Forelimb muscle (tissue), 1 donor: ENCODE measurements around the gene VRK3. TPM values are rescaled to one million over a fixed set of nuclear protein-coding genes. Genes with fewer than 3 reads are reported as not detected.

ENCODE experiments used
- DNase-seq: peaks from one replicate; pipeline ENCODE4 v3.0.0-alpha.2; 2013; ENCODE audit warnings: low read depth
- polyA plus RNA-seq: library from polyadenylated mRNA; unstranded; fragments of 120-200 nt; gene quantifications from one replicate; pipeline ENCODE4 v1.2.1, GENCODE V29; 2013; ENCODE audit not compliant: insufficient read length

The VRK3 gene
- polyA plus RNA-seq, 1 donor = 18.1 TPM

DNA sequence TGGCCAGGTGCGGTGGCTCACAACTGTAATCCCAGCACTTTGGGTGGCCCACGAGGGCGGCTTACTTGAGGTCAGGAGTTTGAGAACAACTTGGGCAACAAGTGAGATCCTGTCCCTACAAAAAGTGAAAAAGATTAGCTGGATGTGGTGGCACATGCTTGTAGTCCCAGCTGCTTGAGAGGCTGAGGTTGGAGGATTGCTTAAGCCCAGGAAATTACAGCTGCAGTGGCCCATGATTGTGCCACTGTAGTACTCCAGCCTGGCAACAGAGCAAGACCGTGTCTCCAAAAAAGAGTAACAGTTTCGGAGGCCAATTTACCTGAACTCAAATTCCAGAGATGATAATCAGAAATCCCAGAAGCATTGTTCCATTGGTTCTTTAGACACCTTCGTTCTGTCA is 5.1 kb upstream of the VRK3 start:
- DNase-seq = no peak

DNA sequence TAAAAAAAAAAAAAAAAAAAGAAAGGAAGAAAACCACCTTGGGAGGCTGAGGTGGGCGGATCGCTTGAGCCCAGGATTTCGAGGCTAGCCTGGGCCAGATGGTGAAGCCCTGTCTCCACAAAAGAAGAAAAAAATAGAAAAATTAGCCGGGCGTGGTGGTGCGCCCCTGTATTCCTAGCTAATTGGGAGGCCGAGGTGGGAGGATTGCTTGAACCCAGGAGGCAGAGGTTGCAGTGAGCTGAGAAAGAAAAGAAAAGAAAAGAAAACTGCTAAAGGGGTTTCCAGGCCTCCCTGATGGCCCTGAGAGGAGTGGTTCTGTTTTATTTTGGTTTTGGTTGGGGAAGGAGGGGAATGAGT is 1.4 kb upstream of the VRK3 start:
- DNase-seq = no peak

DNA sequence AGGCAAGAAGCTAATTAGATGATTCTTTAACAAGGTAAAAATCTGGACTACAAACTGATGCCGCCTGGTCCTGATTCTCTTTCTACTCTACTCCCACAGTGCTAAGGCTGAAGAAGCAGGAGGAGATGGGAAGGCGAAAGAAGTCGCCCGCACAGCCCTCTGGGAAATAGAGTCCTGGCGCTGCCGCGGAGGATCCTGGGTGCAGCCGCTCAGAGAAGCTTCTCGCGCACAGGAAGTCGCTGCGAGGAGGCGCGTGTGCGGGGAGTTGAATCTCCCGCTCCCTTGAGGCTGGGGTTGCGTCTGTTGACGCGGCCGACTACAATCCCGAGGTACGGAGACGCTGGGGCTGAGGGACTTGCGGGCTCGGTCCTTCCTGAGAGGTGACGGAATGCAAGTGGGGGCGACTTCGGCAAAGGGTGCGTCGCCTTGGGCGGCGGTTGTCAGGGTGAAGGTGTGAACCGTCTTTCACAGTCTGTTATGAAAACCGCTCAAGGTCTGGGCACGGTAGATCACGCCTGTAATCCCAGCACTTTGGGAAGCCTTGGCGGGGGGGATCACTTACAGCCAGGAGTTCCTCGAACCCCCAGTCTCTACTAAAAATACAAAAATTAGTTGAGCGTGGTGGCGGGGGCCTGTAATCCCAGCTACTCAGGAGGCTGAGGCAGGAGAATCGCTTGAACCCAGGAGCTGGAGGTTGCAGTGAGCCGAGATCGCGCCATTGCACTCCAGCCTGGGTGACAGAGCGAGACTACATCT is 800 bp upstream of the VRK3 start, which contains the start of gene ZNF473:
TSS of gene ZNF473 (plus strand) at position 212 of the 756 bp plus-strand sequence. CDS start 5,078 bp downstream, outside the sequence.
- DNase-seq = peak; percentile 91

DNA sequence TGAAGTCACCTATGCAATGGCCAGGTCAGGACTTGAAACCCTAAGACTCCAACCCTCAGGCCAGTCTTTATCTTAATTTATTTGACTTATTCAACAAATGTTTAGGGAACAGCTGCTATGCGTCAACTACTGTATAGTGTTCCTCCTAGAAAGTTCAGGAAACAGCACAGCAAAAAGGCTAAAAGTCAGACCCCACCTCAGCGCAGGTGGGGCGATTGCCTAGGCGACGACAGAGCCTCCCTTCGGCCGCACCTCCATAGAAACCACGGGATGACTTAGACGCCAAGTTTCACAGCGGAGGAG is 502 bp downstream of the VRK3 start:
- DNase-seq = peak; percentile 24

DNA sequence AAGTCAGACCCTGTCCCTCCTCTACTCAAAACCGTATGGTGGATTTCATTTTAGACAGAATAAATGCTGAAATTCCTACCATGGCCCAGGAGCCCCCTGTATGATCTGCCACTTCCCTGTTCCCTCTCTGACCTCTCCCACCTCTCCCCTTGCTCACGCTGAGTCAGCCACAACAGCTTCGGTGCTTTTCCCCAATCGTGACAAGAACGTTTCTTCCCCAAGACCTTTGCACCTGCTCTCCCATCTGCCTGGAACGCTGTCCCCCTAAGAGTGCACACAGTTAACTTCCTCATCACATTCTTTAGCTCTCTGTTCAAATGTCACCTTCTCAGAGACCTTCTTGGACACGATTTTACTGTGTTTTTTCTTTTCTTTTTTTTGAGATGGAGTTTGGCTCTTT is 2.3 kb downstream of the VRK3 start:
- DNase-seq = no peak

DNA sequence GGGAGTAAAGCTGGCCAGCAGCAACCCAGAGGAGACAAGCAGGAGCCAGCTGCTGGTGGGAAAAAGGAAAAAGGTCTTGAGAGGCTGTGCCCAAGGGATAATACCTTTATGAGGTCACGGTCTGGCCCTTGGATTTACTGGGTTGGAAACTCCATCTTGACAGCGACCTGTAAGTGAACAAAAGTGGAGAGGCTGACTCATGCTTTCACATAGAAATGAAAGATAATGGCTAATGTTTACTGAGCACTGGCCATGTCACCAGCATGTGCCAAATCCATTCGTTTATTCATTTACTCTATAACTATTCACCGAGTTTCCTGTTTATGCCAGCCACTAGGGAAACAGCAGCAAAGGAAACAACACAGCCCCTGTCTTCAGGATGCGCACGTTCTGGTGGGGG is 4.7 kb downstream of the VRK3 start:
- DNase-seq = no peak

DNA sequence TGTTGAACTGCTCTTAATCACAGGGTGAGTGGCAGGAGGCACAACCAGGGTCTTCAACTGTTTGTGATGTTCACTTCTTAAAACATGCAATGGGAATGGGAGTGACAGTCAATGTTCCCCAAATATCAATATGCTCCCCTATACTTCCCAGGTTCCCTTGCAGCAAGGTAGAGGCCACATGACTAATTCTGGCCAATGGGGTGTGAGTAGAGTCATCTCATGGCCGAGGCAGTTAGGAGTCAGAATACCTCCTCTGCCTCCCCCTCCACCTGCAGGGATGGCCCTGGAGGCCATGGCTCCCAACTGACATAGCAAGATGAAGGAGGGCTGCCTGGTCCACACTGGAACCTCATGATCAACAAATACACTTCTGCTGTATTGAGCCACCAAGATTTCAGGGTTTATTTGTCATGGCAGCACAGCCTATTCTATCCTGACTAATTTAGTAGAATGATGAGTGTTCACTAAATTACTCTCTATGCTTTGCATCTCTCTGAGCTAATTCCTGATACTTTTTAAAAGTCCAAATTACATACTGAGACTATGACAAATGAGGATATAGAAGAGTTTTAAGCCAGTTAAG is 8.9 kb downstream of the VRK3 start:
- no peak for DNase-seq

DNA sequence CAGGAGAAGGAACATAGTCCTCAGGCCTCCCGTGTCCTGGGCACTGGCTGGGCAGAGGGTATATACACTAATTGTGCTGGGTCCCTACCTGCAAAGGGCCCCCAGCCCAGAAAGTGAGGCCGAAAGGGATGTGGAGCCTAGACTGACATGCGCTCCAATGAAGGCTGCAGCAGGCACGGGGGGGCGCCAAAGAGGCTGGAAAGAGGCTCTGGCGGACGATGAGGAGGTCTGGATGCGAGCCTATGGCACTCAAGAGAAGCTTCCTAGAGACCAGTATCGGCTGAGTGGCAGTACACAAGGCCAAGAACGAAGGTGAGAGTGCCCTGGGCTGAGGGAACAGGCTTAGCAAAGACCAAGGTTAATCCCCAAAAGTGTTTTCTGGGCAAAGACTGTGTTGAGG is 16.6 kb downstream of the VRK3 start:
- no peak for DNase-seq

DNA sequence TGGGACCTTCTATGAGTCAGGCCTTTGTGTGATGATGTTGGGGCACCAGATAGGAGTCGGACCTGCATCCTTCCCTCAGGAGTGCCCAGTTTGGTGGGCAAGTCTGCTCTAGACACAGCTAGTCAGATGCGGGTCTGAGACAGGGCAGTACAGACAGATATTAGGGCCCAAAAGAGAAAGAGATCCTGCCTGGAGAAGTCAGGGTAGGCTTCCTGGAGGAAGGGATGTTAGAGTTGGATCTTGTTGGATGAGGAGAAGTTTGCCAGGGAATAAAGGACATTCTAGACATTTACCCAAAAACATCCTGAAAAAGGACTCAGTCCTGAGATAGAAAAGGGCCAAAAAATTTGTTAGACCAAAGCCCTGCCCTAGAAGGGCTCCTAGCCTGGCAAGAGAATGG is 17.2 kb downstream of the VRK3 start:
- DNase-seq = no peak

DNA sequence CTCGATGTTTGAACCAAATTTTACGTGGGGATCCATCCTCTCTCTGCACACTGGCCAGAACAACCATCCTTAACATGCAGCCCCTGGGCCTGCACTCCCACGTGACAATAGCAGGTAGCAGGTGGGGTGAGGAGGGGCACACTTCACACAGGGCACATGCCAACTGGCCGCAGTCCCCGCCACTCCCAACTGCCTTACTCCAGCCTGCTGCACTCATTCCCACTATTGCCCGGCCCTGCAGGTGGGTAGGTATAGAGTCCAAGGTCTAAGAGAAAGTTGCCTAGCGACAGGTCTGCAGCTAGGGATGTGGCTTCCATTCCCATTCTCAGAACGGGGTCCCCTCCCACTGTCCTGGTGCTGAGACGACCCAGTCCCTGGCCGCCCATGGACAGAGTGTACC is 18.0 kb downstream of the VRK3 start:
- no peak for DNase-seq

DNA sequence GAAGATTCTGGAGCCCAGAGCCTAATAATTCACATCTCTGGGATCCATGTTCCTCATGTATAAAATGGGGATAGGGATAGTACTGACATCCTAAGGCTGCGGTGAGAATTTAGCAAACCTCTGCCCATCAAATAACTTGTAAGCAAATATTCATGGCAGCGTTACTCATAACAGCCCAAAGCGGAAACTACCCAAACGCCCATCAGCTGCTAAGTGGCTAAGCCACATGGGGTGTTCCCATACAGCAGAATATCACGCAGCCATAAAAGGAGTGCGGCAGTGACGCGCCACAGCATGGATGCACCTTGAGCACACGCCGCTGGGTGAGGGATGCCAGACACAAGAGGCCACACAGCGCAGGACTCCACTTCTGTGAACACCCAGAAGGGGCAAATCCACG is 19.7 kb downstream of the VRK3 start:
- DNase-seq = no peak

DNA sequence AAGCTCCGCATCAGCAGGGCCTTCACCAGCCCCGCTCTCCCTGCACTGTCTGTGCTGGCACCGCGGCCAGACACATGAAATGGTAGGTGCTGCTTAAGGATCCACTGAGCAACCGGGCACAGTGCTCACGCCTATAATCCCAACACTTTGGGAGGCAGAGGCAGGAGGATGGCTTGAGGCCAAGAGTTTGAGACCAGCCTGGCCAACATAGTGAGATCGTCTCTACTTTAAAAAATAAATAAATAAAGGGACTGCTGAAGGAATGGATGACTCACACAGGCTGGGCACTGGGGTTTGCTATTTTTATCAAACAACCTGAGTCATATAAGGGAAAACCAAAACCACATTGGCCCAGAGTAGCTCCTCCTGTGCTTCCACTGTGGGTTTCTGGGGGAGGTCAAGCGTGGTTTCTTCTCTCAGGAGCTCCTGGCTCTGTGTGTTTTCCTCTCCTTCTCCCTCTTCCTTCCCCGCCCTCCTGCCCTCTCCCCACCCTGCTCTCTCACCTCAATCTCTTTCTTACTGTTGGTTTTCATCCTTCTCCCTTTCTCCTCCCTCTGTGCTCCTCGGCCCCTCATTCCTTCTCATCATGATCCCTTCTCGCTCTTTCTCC is 21.3 kb downstream of the VRK3 start:
- no peak for DNase-seq

DNA sequence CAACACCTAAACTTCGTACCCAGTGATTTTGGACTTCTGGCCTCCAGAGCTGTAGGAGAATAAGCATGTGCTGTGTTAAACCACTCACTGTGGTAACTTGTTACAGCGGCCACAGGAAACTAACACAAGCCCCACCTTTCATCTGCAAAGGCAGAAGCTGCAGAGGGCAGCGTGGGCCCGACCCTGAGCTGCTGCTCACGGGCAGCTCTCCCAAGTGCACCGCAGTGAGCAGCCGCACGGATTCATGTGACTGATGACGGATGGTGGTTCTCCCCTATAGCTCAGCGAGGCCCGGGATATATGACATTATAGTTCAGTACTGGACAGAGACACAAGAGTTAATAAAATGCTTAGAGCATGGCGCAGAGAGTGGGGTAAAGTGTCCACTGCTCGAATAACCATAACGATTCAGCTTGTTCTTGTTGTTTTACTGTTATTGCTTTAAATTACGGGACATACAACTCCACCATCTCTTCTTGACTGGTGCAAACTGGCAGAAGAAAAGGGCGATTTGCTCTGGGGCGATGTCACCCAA is 21.9 kb downstream of the VRK3 start:
- DNase-seq = no peak

DNA sequence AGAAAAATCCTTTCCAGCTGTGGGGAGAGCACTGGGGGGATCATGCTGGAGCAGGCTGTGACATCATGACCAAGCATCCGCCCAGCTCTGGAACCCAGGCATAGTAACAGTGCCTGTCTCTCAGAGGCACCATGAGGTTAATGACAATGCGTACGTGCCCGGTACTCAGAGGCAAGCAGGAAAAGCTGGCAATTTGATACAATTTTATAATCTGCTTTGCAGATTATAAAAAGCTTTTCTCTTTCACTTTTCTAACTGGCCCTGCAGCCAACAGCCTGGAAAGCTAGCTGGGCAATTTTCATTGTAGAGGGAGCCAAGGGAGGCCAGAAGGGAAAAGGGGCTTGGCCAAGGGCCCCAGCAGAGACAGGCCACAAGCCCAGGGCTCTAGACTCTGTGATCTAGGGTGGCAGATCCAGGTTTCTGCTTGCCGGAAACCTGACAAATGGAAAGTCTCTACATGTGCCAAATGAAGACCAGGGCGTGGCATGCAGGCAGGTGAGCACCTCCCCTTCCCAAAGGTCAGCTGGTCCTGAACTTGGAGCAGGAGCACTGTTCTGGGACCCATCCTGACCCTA is 22.7 kb downstream of the VRK3 start:
- no peak for DNase-seq

DNA sequence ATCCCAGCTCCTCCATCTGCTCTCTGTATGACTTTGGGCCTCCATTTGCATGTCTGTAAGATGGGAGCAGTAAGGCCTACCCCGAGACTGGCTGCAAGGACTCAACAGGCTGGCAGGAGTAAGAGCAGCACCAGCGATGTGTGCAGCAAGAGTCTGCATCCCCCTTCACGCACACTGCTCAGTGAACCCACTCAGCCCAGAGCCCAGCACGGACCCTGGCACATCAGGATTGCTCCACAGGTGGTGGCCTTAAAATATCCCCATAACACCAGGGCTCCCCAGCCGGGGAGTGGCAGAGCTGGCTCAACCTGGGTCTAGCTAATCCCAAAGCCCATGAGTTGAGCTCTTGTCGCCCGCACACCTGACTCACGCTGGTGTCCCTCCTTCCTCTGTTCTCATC is 23.4 kb downstream of the VRK3 start:
- no peak for DNase-seq

DNA sequence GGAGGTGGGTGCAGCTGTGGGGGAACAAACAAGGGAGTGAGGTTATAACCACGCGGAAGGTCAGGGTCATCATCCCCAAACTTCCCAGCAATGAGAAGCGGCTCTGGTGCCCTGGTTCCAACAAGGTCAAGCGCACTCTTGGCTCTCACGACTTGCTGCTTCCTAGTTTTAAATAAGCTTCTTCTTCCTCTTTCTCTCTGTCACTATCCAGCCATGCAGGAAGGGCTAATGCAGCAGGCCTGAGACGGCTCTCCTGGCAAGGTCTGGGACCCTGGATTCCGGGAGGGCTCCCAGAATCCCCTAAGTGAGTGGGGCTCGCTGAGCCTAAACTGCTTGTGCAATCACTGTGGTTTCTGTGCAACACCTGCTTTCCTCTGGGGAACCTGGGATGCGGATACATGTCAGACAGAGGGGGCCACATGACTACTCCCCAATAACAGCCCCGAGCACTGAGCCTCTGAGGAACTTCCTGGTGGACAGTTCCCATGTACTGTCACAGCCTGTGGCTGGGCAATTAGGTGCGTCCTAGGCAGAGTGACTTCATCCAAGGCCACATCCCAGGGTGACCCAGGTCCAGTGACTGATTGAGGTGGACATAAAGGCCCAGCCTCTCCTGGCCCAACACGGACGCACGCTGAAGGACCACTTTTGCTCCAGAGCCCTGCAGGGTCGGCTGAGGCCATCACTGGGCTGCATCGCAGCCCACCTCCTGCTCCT is 24.2 kb downstream of the VRK3 start:
- DNase-seq = no peak

DNA sequence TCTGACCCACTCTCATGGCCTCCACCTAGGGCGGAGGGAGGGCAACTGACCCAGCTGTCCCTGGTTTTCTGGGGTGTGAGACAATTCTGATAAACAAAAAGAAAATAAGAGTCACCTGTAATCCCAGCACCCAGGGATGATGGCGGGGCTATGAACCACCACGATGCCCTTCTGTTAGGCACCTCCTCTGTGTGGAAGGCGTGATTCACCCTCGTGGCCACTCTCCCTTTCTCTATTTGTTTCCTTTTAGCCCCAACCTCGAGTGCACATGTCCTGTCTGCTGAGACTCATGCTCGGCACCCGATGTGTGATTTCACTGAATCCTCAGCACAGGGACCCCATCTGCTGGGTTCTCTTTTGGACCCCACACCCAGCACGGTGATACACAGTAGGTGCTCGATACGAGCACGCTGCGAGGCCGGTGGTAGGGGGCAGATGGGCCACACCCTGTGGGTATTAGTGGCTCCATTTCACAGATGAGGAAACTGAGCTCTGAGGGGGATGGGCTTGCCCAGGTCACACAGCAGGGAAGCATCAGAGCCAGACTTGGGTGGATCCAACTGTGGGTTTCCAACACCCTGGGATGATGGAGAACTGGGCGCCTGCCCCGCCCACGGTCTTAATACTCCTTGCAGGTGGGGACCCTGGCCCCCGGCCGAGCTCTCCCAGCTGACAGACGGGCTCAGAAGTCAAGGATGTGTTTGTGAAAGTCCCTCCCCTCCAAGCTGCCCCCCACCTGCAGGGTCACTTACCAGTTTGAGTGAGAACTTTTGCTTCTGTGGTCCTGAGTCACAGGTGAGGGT is 24.9 kb downstream of the VRK3 start:
- no peak for DNase-seq

DNA sequence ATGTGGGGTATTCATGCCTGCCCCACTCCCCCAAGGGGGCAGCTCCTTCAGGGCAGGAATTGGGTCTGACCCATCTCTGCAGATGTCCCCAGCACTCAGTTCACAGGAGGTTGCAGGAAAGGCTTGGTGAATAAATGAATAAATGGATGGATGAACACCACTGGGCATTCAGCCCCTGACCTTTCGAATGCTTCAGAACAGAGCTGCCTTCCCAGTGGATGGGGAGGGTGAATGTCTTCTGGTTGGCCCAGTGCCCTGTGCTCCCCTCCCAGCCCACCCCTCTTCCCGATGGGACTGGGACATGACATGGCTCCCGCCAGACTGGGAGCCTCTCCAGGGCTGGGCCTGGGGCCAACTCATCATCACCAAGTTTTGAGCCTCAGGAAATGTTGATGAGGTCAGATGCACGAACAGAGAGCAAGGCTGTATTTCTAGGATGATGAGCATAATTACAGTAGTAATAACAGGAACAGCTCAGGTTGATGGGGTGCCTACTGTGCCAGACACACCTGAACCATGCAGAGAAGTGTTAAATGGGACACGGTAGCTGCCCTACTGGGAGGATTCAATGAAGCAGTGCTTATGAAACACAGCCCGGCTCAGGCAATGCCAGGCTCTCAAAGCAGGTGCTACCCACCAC is 25.7 kb downstream of the VRK3 start:
- DNase-seq = no peak

DNA sequence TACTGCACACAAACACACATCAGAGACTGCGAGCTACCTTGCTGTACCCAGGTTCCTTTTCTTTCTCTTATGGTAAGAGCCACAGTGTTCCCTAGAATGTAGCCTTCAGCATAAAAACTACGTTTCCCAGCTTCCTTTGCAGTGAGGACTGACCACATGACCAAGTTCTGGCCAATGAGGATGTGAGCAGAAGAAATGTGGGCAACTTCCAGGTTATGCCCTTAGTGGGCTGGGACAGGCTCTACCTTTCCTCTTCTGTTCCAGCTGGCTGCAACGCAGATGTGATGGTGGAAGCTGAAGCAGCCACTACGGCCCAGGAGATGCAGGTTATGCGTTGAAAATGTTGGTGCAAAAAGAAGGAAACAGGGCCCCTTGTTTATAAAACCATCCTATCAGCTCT is 27.5 kb downstream of the VRK3 start:
- DNase-seq = no peak

DNA sequence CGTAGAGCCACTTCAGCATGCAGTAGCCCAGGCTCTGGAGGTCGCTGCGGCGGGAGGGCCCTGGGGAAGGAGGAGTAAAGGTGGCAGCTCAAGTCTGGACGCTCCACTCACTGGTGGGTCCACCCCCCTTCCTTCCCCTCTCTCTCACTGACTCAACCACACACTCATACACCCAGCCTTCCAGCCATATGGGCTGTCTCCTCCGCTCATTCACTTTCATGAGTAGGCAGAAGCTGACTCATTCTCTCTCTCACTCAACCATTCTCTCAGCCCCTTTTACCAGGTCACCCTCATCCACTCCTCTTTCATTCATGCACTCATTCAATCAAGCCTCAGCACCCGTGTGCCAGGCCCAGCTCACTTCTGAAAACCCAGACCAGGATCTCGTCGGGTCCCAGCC is 36.7 kb downstream of the VRK3 start:
- DNase-seq = no peak

DNA sequence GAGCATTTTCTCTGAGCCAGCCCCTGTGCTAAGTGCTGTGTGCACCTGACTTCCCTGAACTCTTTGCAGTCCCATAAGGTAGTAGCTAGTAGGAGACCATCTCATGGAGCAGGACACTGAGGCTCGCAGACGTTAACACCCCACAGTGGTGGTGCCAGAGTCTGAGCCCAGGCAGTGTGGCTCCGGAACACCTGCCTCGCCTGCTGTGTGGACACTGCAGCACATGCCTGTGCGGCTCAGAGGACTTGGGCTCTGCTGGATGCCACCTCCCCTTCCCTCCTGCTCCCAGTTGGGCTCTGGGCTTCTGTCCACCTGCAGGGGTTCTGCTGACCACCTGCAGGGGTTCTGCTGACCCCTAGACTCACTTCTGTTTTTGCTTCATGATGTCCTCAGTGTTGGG is 37.2 kb downstream of the VRK3 start:
- no peak for DNase-seq
